H1 (cell line): ENCODE data around the gene GRAMD1B. TPM values are rescaled to one million over a fixed set of nuclear protein-coding genes. Genes with fewer than 3 reads are reported as not detected.

Experiments
- CTCF ChIA-PET: fragments of 300-600 bp; sonication (Branson Sonifier 250); formaldehyde crosslinking; loops from one replicate; lab custom pipeline; 2021; ENCODE audit not compliant: partially characterized antibody; lab: Charles Lee
- POLR2A ChIA-PET: fragments of 300-600 bp; sonication (Branson Sonifier 250); formaldehyde crosslinking; loops from one replicate; lab custom pipeline; 2021; ENCODE audit warnings: inconsistent platforms; ENCODE audit not compliant: partially characterized antibody; lab: Charles Lee
- DNase-seq, 2 experiments: peaks; one replicate each; pipeline versions ENCODE4 v3.0.0 to v3.0.0-alpha.2; 2010 to 2022; ENCODE audit warnings: low spot score in 2 of 2, low read depth in 1 of 2, mixed read lengths in 1 of 2
- FAIRE-seq: peaks from 2 replicates; lab custom pipeline; 2011; peaks lifted over from hg19 to GRCh38; lab: Jason Lieb, UNC
- H2AFZ ChIP-seq: 2 replicates; pipeline ENCODE4 v1.8.1; 2012; ENCODE audit warnings: low read length, inconsistent platforms
- H2AK5ac ChIP-seq: 2 replicates; pipeline ENCODE4 v1.6.1; 2013; ENCODE audit warnings: low read depth, low read length
- H2BK120ac ChIP-seq: replicated peaks from 2 replicates; pipeline ENCODE3; 2013; ENCODE audit warnings: low read depth, low read length, inconsistent platforms
- H2BK12ac ChIP-seq: 2 replicates; pipeline ENCODE4 v1.6.1; 2013; ENCODE audit warnings: low read depth, low read length
- H2BK15ac ChIP-seq: 2 replicates; pipeline ENCODE4 v1.6.1; 2013; ENCODE audit warnings: low read length
- H2BK20ac ChIP-seq: 2 replicates; pipeline ENCODE4 v1.6.1; 2013; ENCODE audit warnings: low read length
- H2BK5ac ChIP-seq: 2 replicates; pipeline ENCODE4 v1.6.1; 2013; ENCODE audit warnings: low read depth, low read length
- H3K14ac ChIP-seq: 2 replicates; pipeline ENCODE4 v1.6.1; 2013; ENCODE audit warnings: inconsistent platforms; ENCODE audit not compliant: insufficient read length
- H3K18ac ChIP-seq: 2 replicates; pipeline ENCODE4 v1.6.1; 2013; ENCODE audit warnings: low read length; ENCODE audit errors: extremely low read depth
- H3K23ac ChIP-seq: 2 replicates; pipeline ENCODE4 v1.6.1; 2013; ENCODE audit warnings: inconsistent platforms; ENCODE audit not compliant: insufficient read length
- H3K23me2 ChIP-seq: 2 replicates; pipeline ENCODE4 v1.6.1; 2013; ENCODE audit warnings: low read depth, low read length
- H3K27ac ChIP-seq: 2 replicates; pipeline ENCODE4 v1.6.1; 2011; ENCODE audit warnings: low read depth, low read length, inconsistent platforms
- H3K27me3 ChIP-seq, 4 experiments: replicated peaks in 1 of 4; 1 replicate in 1 of 4; 2 replicates in 3 of 4; pipeline versions ENCODE4 v1.6.1 to v1.8.1; 2011 to 2013; ENCODE audit warnings: low read length in 3 of 4, mild to moderate bottlenecking in 3 of 4, inconsistent platforms in 2 of 4, mixed read lengths in 2 of 4, moderate library complexity in 1 of 4; ENCODE audit not compliant: control insufficient read depth in 3 of 4, insufficient read depth in 3 of 4; ENCODE audit errors: extremely low read depth in 1 of 4
- H3K36me3 ChIP-seq, 4 experiments: 2 replicates each; pipeline versions ENCODE4 v1.6.1 to v1.8.1; 2011 to 2013; ENCODE audit warnings: mild to moderate bottlenecking in 4 of 4, low read length in 3 of 4, moderate library complexity in 2 of 4, control low read depth in 1 of 4, inconsistent platforms in 1 of 4; ENCODE audit not compliant: insufficient read depth in 4 of 4, control insufficient read depth in 2 of 4
- H3K4ac ChIP-seq: replicated peaks from 2 replicates; pipeline ENCODE3; 2013; ENCODE audit warnings: low read length, low read depth, mixed read lengths, inconsistent platforms; ENCODE audit not compliant: insufficient read length
- H3K4me1 ChIP-seq, 4 experiments: replicated peaks in 1 of 4; 1 replicate in 1 of 4; 2 replicates in 3 of 4; pipeline versions ENCODE4 v1.6.1 to v1.8.1; 2011 to 2013; ENCODE audit warnings: low read length in 3 of 4, inconsistent platforms in 2 of 4, mixed read lengths in 1 of 4; ENCODE audit not compliant: insufficient read depth in 4 of 4, control insufficient read depth in 3 of 4
- H3K4me2 ChIP-seq, 2 experiments: 2 replicates each; pipeline versions ENCODE4 v1.6.1 to v1.8.1; 2011 to 2013; ENCODE audit warnings: low read depth in 2 of 2, low read length in 2 of 2, control low read depth in 1 of 2, inconsistent platforms in 1 of 2, mild to moderate bottlenecking in 1 of 2; ENCODE audit not compliant: insufficient read depth in 1 of 2
- H3K4me3 ChIP-seq, 4 experiments: fragments of 200-600, 300-600 bp in 1 of 4; sonication (generic), shearing (Covaris generic), sonication (Bioruptor Twin) in 1 of 4; 2 replicates each; pipeline versions ENCODE4 v1.5.1 to v1.8.1; 2011 to 2016; ENCODE audit warnings: low read length in 4 of 4, low read depth in 3 of 4, control low read depth in 2 of 4, inconsistent platforms in 2 of 4, mild to moderate bottlenecking in 2 of 4, mixed read lengths in 1 of 4, moderate library complexity in 1 of 4; ENCODE audit not compliant: insufficient read depth in 2 of 4; ENCODE audit errors: extremely low read depth in 1 of 4
- H3K56ac ChIP-seq: replicated peaks from 2 replicates; pipeline ENCODE3; 2013; ENCODE audit warnings: low read depth, mild to moderate bottlenecking, mixed read lengths, low read length, inconsistent platforms; ENCODE audit not compliant: insufficient read length
- H3K79me1 ChIP-seq: 2 replicates; pipeline ENCODE4 v1.6.1; 2013; ENCODE audit warnings: low read depth, low read length, control low read depth
- H3K79me2 ChIP-seq, 2 experiments: 2 replicates each; pipeline versions ENCODE4 v1.6.1 to v1.8.1; 2012 to 2013; ENCODE audit warnings: low read length in 2 of 2, mild to moderate bottlenecking in 2 of 2, inconsistent platforms in 1 of 2; ENCODE audit not compliant: insufficient read depth in 2 of 2, control insufficient read depth in 1 of 2
- H3K9ac ChIP-seq, 4 experiments: replicated peaks in 1 of 4; 1 replicate in 1 of 4; 2 replicates in 3 of 4; pipeline versions ENCODE4 v1.6.1 to v1.8.1; 2011 to 2013; ENCODE audit warnings: low read depth in 3 of 4, low read length in 3 of 4, control low read depth in 2 of 4, mild to moderate bottlenecking in 2 of 4, moderate library complexity in 2 of 4, inconsistent platforms in 1 of 4; ENCODE audit errors: extremely low read depth in 1 of 4
- H3K9me3 ChIP-seq, 2 experiments: 2 replicates each; pipeline versions ENCODE4 v1.6.1 to v1.8.1; 2012 to 2013; ENCODE audit warnings: mild to moderate bottlenecking in 2 of 2, moderate library complexity in 2 of 2, control low read depth in 1 of 2, inconsistent platforms in 1 of 2, low read depth in 1 of 2, low read length in 1 of 2, mixed read lengths in 1 of 2; ENCODE audit not compliant: insufficient read depth in 2 of 2
- H4K20me1 ChIP-seq, 2 experiments: replicated peaks in 1 of 2; 2 replicates each; pipeline versions ENCODE3 to v1.8.1; 2011 to 2013; ENCODE audit warnings: inconsistent platforms in 2 of 2, low read length in 2 of 2, mild to moderate bottlenecking in 1 of 2; ENCODE audit not compliant: insufficient read depth in 2 of 2, control insufficient read depth in 1 of 2
- H4K5ac ChIP-seq: 2 replicates; pipeline ENCODE4 v1.6.1; 2013; ENCODE audit warnings: low read length, low read depth, mixed read lengths, inconsistent platforms; ENCODE audit not compliant: insufficient read length
- H4K8ac ChIP-seq: 2 replicates; pipeline ENCODE4 v1.8.0; 2013; ENCODE audit warnings: mild to moderate bottlenecking, moderate library complexity, low read length, inconsistent platforms; ENCODE audit not compliant: insufficient read depth; ENCODE audit errors: extremely low read depth
- H4K91ac ChIP-seq: replicated peaks from 2 replicates; pipeline ENCODE3; 2013; ENCODE audit warnings: low read length, mixed read lengths, inconsistent platforms; ENCODE audit not compliant: insufficient read length
- ATF2 ChIP-seq: IDR thresholded peaks from 2 replicates; pipeline ENCODE4 v1.6.1; 2012; ENCODE audit warnings: low read length, inconsistent platforms
- EP300 ChIP-seq, 2 experiments: IDR thresholded peaks; 1 replicate in 1 of 2; 2 replicates in 1 of 2; pipeline ENCODE4 v1.6.1; 2011 to 2012; ENCODE audit warnings: low read depth in 2 of 2, low read length in 2 of 2, mild to moderate bottlenecking in 2 of 2, borderline replicate concordance in 1 of 2, inconsistent platforms in 1 of 2, moderate library complexity in 1 of 2
- HDAC6 ChIP-seq: IDR thresholded peaks from one replicate; pipeline ENCODE4 v1.7.1; 2012; ENCODE audit warnings: low read depth, mild to moderate bottlenecking, inconsistent platforms, low read length, moderate library complexity
- KDM5A ChIP-seq: fragments of 200-600 bp; IDR thresholded peaks from 2 replicates; pipeline ENCODE4 v1.7.1; 2012; ENCODE audit warnings: mild to moderate bottlenecking, low read length, inconsistent platforms, mixed read lengths
- RAD21 ChIP-seq, 2 experiments: IDR thresholded peaks in 1 of 2; conservative IDR thresholded peaks in 1 of 2; 2 replicates each; pipeline ENCODE4 v1.6.1; 2011; ENCODE audit warnings: low read depth in 2 of 2, low read length in 2 of 2, improper control_type of control experiment in 1 of 2, inconsistent platforms in 1 of 2, mild to moderate bottlenecking in 1 of 2, moderate library complexity in 1 of 2
- RFX5 ChIP-seq: IDR thresholded peaks from 2 replicates; pipeline ENCODE4 v1.6.1; 2011; ENCODE audit warnings: low read depth, low read length, improper control_type of control experiment, borderline replicate concordance
- RXRA ChIP-seq: IDR thresholded peaks from 2 replicates; pipeline ENCODE4 v1.6.1; 2011; ENCODE audit warnings: low read depth, mild to moderate bottlenecking, low read length, moderate library complexity; ENCODE audit not compliant: insufficient read depth
- SIRT6 ChIP-seq: IDR thresholded peaks from one replicate; pipeline ENCODE4 v1.7.1; 2012; ENCODE audit warnings: low read length, inconsistent platforms
- SP1 ChIP-seq: IDR thresholded peaks from 2 replicates; pipeline ENCODE4 v1.6.1; 2011; ENCODE audit warnings: low read depth, low read length
- SUZ12 ChIP-seq: fragments of 200-600 bp; sonication (generic); IDR thresholded peaks from 2 replicates; pipeline ENCODE4 v1.6.1; 2012; ENCODE audit warnings: mild to moderate bottlenecking, inconsistent platforms, low read length, moderate library complexity, mixed read lengths
- TAF7 ChIP-seq: optimal IDR thresholded peaks from 2 replicates; pipeline ENCODE3; 2011; ENCODE audit warnings: low read depth, mild to moderate bottlenecking, inconsistent platforms, low read length, moderate library complexity, borderline replicate concordance
- WGBS, 2 experiments: shearing (Covaris generic) in 1 of 2; methylation state at CpG; one replicate each; pipeline versions ENCODE4 v1.1.6 to v1.1.7; 2013 to 2015; ENCODE audit warnings: low lambda C conversion rate in 2 of 2, mixed read lengths in 2 of 2, inconsistent platforms in 1 of 2, low coverage in 1 of 2, missing lambda C conversion rate in 1 of 2; ENCODE audit not compliant: insufficient replicate concordance in 2 of 2, insufficient coverage in 1 of 2, insufficient read length in 1 of 2; ENCODE audit errors: extremely low coverage in 1 of 2, missing lambda C conversion rate in 1 of 2; 5-methylcytosine and 5-hydroxymethylcytosine counted together
- polyA plus RNA-seq, 7 experiments: library from polyadenylated mRNA; depleted of rRNA in 3 of 7; stranded (reverse) in 5 of 7; unstranded in 2 of 7; fragments of >200 nt in 5 of 7; fragments of 200-250 nt in 2 of 7; gene quantifications; 1 replicate in 5 of 7; 2 replicates in 1 of 7; 4 replicates in 1 of 7; pipeline versions ENCODE4 v1.2.1 to v1.2.3, GENCODE V29; 2011 to 2013; ENCODE audit warnings: missing spikeins in 2 of 7, mixed read lengths in 2 of 7
- total RNA-seq: library from RNA; stranded (reverse); fragmentation: NEBNext Ultra II Directional; extraction: Animal tissue kit (Norgen Biotek cat#: 25700); gene quantifications from 2 replicates; pipeline ENCODE4 v1.2.1, GENCODE V29; 2021

Gene GRAMD1B
- total and polyA plus RNA-seq, 2 of the 8 experiments (the other 6 are each of a cell fraction or from before 2014, with no cell fraction given), result 10.1 to 21.2 TPM

- no peak overlapping the region for H2BK20ac ChIP-seq
- no peaks in the 10 kb centered on the region for H3K9me3 ChIP-seq
- H3K18ac ChIP-seq, result no peak overlapping the region
- no peak for DNase-seq
- no peaks in the 10 kb centered on the region for H3K79me1 ChIP-seq
- H2BK15ac ChIP-seq, result no peak overlapping the region
- no peak overlapping the region for H2BK5ac ChIP-seq
- H4K20me1 ChIP-seq, result no peaks in the 10 kb centered on the region
- H3K4ac ChIP-seq, result no peak overlapping the region
- H2BK12ac ChIP-seq, result no peak overlapping the region
- H3K23me2 ChIP-seq, result peaks cover 6% of the 10 kb centered on the region; the same call in 1 of the 2 replicates
- no peak overlapping the region for H3K9ac ChIP-seq
- H4K91ac ChIP-seq, result no peak overlapping the region
- no peaks in the 10 kb centered on the region for H3K36me3 ChIP-seq
- H4K5ac ChIP-seq, result no peak overlapping the region
- no peak overlapping the region for H4K8ac ChIP-seq
- no peak overlapping the region for H2BK120ac ChIP-seq
- H3K27ac ChIP-seq, result no peak overlapping the region
- ChIA-PET CTCF (interaction anchor here (1.1 to 6.0 kb wide), 5 partner anchors 9 to 50 kb away, joined by 4 to 57 read pairs (median 5); no protein-coding TSS in a partner anchor), POLR2A (interaction anchor here (0.7 kb wide), 1 partner anchor 15 kb away, joined by 3 read pairs; no protein-coding TSS in a partner anchor)
- no peak overlapping the region for H2AFZ ChIP-seq
- H3K4me3 ChIP-seq, result no peak overlapping the region
- no peak overlapping the region for H3K23ac ChIP-seq
- no peaks in the 10 kb centered on the region for H3K79me2 ChIP-seq
- no peak for FAIRE-seq
- H3K14ac ChIP-seq, result no peak overlapping the region
- H3K27me3 ChIP-seq, result peaks cover 0 to 15% (median under 1%) of the 10 kb centered on the region in 4 experiments; a peak in 3 of 7 replicates
- 83% methylated on average over 4 of the region's 4 CpGs; no CpG with 5 or more reads in 1 of the 2 experiments for WGBS, 2 experiments
- no peak overlapping the region for H2AK5ac ChIP-seq
- H3K56ac ChIP-seq, result no peak overlapping the region
- no peak overlapping the region for H3K4me2 ChIP-seq
- peaks cover 5 to 14% (median 8%) of the 10 kb centered on the region in 4 experiments; a peak in 6 of 7 replicates for H3K4me1 ChIP-seq
- TF ChIP-seq EP300 (IDR thresholded peaks at IDR 0.05; ENCODE audit: borderline replicate concordance in 1 of 2, low read depth in 2 of 2, low read length in 2 of 2) (no peak), KDM5A (no peak), ATF2 (no peak), SUZ12 (no peak), TAF7 (no peak), RAD21 (IDR thresholded peaks at IDR 0.05 in 1 of 2, conservative IDR thresholded peaks at IDR 0.05 in 1 of 2; ENCODE audit: low read depth in 2 of 2, low read length in 2 of 2) (no peak), SIRT6 (no peak), RFX5 (no peak), SP1 (no peak), RXRA (no peak), HDAC6 (no peak)
Observed at GRCh38 chr11:123425367-123425766, 4.7 kb upstream of the GRAMD1B start.
